GM23248 (cell line): Measurements from ENCODE around the gene TMEM9B.

Experiments
- EZH2 ChIP-seq: fragments of 200-600 bp; sonication (generic); IDR thresholded peaks from 2 replicates; pipeline ENCODE4 v1.6.1; 2018; ENCODE audit warnings: antibody characterized with exemption, mild to moderate bottlenecking; ENCODE audit not compliant: insufficient read depth, poor library complexity, severe bottlenecking
- EZH2phosphoT487 ChIP-seq: fragments of 200-600 bp; sonication (generic); IDR thresholded peaks from 2 replicates; pipeline ENCODE4 v1.6.1; 2018; ENCODE audit warnings: antibody characterized with exemption, moderate library complexity, mild to moderate bottlenecking, low read depth; ENCODE audit not compliant: insufficient read depth

DNA sequence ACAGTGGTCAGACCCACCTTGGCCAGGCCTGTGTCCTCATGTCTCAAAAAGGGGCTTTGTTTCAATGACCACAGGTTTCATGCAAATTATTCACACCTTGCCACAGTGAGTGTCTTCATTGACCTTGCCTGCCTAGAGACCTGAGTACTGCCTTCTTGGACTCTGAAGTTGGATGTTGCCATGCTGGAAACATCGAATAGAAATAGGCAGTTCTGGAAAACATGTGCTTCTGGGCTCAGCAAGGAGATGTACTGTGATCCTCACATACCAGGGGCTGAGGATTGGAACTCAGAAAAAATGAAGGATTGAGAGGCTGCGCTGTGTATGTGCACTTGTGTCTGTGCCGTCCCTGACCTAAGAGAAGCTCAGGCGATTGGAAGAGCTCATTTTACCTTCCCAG, 49.1 kb upstream of the TMEM9B start:
- TF ChIP-seq EZH2phosphoT487 (no peak), EZH2 (no peak)
